GM12878 (cell line): Measurements from ENCODE around the gene TUBB3. TPM values are rescaled to one million over a fixed set of nuclear protein-coding genes. Genes with fewer than 3 reads are reported as not detected.

Experiments
- ATAC-seq: fragments of 200-7000 bp; cut with Tn5 transposase; 3 replicates; pipeline ENCODE4 v1.9.1; 2020; ENCODE audit warnings: mild to moderate bottlenecking, moderate library complexity
- BruUV-seq: library from RNA; stranded (reverse); fragments of 400-500 nt; replicated peaks from 2 replicates; lab custom pipeline; 2021; lab: Mats Ljungman, UMichigan
- CTCF ChIA-PET: fragments of 300-600 bp; sonication (Branson Sonifier 250); formaldehyde crosslinking; extraction: SDS; loops from one replicate; lab custom pipeline; 2021; ENCODE audit warnings: inconsistent platforms; lab: Yijun Ruan, JAX
- POLR2A ChIA-PET: fragments of 350-600 bp; formaldehyde crosslinking; extraction: SDS; loops from one replicate; lab custom pipeline; 2021; ENCODE audit warnings: inconsistent platforms; lab: Charles Lee
- RAD21 ChIA-PET: fragments of 300-600 bp; sonication (Branson Sonifier 250); formaldehyde crosslinking; loops from one replicate; lab custom pipeline; 2023; ENCODE audit warnings: antibody characterized with exemption; ENCODE audit not compliant: unreplicated experiment; lab: Charles Lee
- SMC1A ChIA-PET: fragments of 300-600 bp; sonication (Branson Sonifier 250); formaldehyde crosslinking; loops from one replicate; lab custom pipeline; 2023; ENCODE audit not compliant: unreplicated experiment, uncharacterized antibody; lab: Charles Lee
- DNase-seq: peaks from one replicate; pipeline ENCODE4 v3.0.0-alpha.2; 2011; ENCODE audit warnings: low read depth, low spot score
- FAIRE-seq: peaks from 3 replicates; lab custom pipeline; 2011; peaks lifted over from hg19 to GRCh38; lab: Jason Lieb, UNC
- H2AFZ ChIP-seq: 2 replicates; pipeline ENCODE4 v1.6.0; 2011; ENCODE audit warnings: low read depth, low read length, control low read depth; ENCODE audit not compliant: control insufficient read depth
- H3K27ac ChIP-seq: 2 replicates; pipeline ENCODE4 v1.5.1; 2011; ENCODE audit warnings: control low read depth; ENCODE audit not compliant: control insufficient read depth, insufficient read depth
- H3K27me3 ChIP-seq, 2 experiments: replicated peaks in 1 of 2; 2 replicates each; pipeline versions ENCODE4 v1.6.0 to v1.6.1; 2011; ENCODE audit warnings: low read length in 1 of 2; ENCODE audit not compliant: control insufficient read depth in 2 of 2, insufficient read depth in 2 of 2
- H3K36me3 ChIP-seq, 2 experiments: 2 replicates each; pipeline ENCODE4 v1.5.1; 2011; ENCODE audit warnings: low read length in 1 of 2; ENCODE audit not compliant: control insufficient read depth in 2 of 2, insufficient read depth in 2 of 2
- H3K4me1 ChIP-seq: 2 replicates; pipeline ENCODE4 v1.6.1; 2011; ENCODE audit warnings: mild to moderate bottlenecking, low read length, moderate library complexity, mixed read lengths; ENCODE audit not compliant: control insufficient read depth, insufficient read depth
- H3K4me2 ChIP-seq: 2 replicates; pipeline ENCODE4 v1.6.0; 2011; ENCODE audit warnings: control low read depth; ENCODE audit not compliant: control insufficient read depth, insufficient read depth
- H3K4me3 ChIP-seq: fragments of 200-600 bp; sonication (generic); 2 replicates; pipeline ENCODE4 v1.5.1; 2016
- H3K79me2 ChIP-seq: 2 replicates; pipeline ENCODE4 v1.6.0; 2011; ENCODE audit warnings: low read length; ENCODE audit not compliant: control insufficient read depth, insufficient read depth
- H3K9ac ChIP-seq: 2 replicates; pipeline ENCODE4 v1.8.0; 2011; ENCODE audit warnings: low read length, control low read depth, mixed read lengths; ENCODE audit not compliant: control insufficient read depth, insufficient read depth
- H3K9me3 ChIP-seq: replicated peaks from 3 replicates; pipeline ENCODE4 v1.5.1; 2011; ENCODE audit warnings: mild to moderate bottlenecking, low read length; ENCODE audit not compliant: control insufficient read depth, insufficient read depth
- H4K20me1 ChIP-seq: 2 replicates; pipeline ENCODE4 v1.6.0; 2011; ENCODE audit not compliant: control insufficient read depth, insufficient read depth
- CBFB ChIP-seq: IDR thresholded peaks from 2 replicates; pipeline ENCODE4 v1.6.1; 2016; ENCODE audit warnings: antibody characterized with exemption, low read depth
- DPF2 ChIP-seq: fragments of 450-650 bp; IDR thresholded peaks from 2 replicates; pipeline ENCODE4 v1.6.1; 2017; ENCODE audit warnings: mild to moderate bottlenecking
- GATAD2B ChIP-seq: fragments of 450-650 bp; conservative IDR thresholded peaks from 2 replicates; pipeline ENCODE4 v1.6.1; 2017; ENCODE audit warnings: low read depth, mild to moderate bottlenecking, moderate library complexity
- HCFC1 ChIP-seq: fragments of 150-350 bp; IDR thresholded peaks from 2 replicates; pipeline ENCODE4 v1.6.1; 2014; ENCODE audit warnings: low read length
- HDAC2 ChIP-seq: fragments of 200-600 bp; sonication (generic); IDR thresholded peaks from 2 replicates; pipeline ENCODE4 v1.6.1; 2017
- IKZF1 ChIP-seq: fragments of 450-650 bp; conservative IDR thresholded peaks from 2 replicates; pipeline ENCODE4 v1.6.1; 2017; ENCODE audit warnings: antibody characterized with exemption, mild to moderate bottlenecking
- KDM1A ChIP-seq: fragments of 200-600 bp; sonication (generic); IDR thresholded peaks from 2 replicates; pipeline ENCODE4 v1.6.1; 2016; ENCODE audit warnings: borderline replicate concordance
- LARP7 ChIP-seq: fragments of 450-650 bp; IDR thresholded peaks from 2 replicates; pipeline ENCODE4 v1.6.1; 2017; ENCODE audit warnings: mild to moderate bottlenecking
- MTA3 ChIP-seq: IDR thresholded peaks from 2 replicates; pipeline ENCODE4 v1.6.1; 2012; ENCODE audit warnings: low read length, inconsistent platforms, borderline replicate concordance
- SRF ChIP-seq, 2 experiments: IDR thresholded peaks; 2 replicates each; pipeline ENCODE4 v1.6.1; 2011; ENCODE audit warnings: low read depth in 2 of 2, low read length in 2 of 2, mild to moderate bottlenecking in 1 of 2, moderate library complexity in 1 of 2
- TCF7 ChIP-seq: IDR thresholded peaks from 2 replicates; pipeline ENCODE4 v1.6.1; 2014; ENCODE audit warnings: antibody characterized with exemption, borderline replicate concordance
- ZNF622 ChIP-seq: fragments of 450-650 bp; IDR thresholded peaks from 2 replicates; pipeline ENCODE4 v1.6.1; 2017; ENCODE audit warnings: mild to moderate bottlenecking, inconsistent platforms
- WGBS: methylation state at CpG from one replicate; pipeline ENCODE4 v1.1.6; 2016; ENCODE audit warnings: low lambda C conversion rate; ENCODE audit not compliant: insufficient replicate concordance, insufficient coverage; ENCODE audit errors: missing lambda C conversion rate; 5-methylcytosine and 5-hydroxymethylcytosine counted together
- in situ Hi-C: fragments of 300-500 bp; cut with MboI; formaldehyde crosslinking; loops from 9 replicates; pipeline ENCODE4 v1.14.3; 2018; ENCODE audit warnings: mixed read lengths
- intact Hi-C: fragments of 100-400 bp; cut with micrococcal nuclease; formaldehyde crosslinking; loops from one replicate; pipeline ENCODE4 v1.14.2; 2022; ENCODE audit not compliant: unreplicated experiment
- polyA plus RNA-seq, 11 experiments: library from polyadenylated mRNA; depleted of rRNA in 4 of 11; unstranded in 6 of 11; stranded (reverse) in 5 of 11; fragments of >200 nt; fragmentation: Nextera tagmentation in 4 of 11; fragmentation: Illumina TruSeq in 1 of 11; extraction: Ambion mirVana in 4 of 11; extraction: Trizol in 1 of 11; gene quantifications; 1 replicate in 1 of 11; 2 replicates in 10 of 11; pipeline versions ENCODE4 v1.2.1 to v1.2.3, GENCODE V29; 2011 to 2016; ENCODE audit warnings: inconsistent platforms in 2 of 11, missing spikeins in 2 of 11, low read depth in 1 of 11
- total RNA-seq, 4 experiments: library from RNA; depleted of rRNA in 3 of 4; stranded (reverse); fragments of >200 nt in 3 of 4; fragmentation: Illumina TruSeq in 1 of 4; extraction: Trizol in 1 of 4; gene quantifications; 2 replicates each; pipeline versions ENCODE4 v1.2.1 to v1.2.3, GENCODE V29; 2013 to 2021
- TF ChIP-seq, protein P1 (sequence below): fragments of 450-650 bp; IDR thresholded peaks from 2 replicates; pipeline ENCODE4 v1.6.1; 2016; ENCODE audit warnings: mild to moderate bottlenecking
- TF ChIP-seq, protein P2 (sequence below): IDR thresholded peaks from 2 replicates; pipeline ENCODE4 v1.6.1; 2011; ENCODE audit warnings: mild to moderate bottlenecking, low read depth, low read length, moderate library complexity; ENCODE audit not compliant: insufficient replicate concordance

The TUBB3 gene
- total and polyA plus RNA-seq, 10 of the 15 experiments (the other 5 are each of a cell fraction or from before 2014, with no cell fraction given) = 0.09 to 2.5 (median 0.58) TPM; not detected in 1

DNA sequence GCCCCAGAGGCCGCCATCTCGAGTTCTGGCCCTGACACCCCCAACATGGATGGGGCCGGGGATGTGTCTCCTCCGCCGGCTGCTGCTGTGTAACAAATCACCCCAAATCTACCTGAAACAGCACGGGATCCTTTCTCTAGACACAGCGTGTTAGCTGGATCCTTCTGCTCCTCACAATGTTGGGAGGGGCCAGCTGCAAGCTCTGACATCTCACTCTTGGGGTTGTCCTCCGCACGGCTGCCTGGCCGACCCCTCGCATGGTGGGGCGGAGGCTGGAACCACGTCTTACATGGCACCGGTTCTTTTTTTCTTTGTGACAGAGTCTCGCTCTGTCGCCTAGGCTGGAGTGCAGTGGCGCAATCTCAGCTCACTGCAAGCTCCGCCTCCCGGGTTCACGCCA lies 13.8 kb downstream of the TUBB3 start:
- no peaks in the 10 kb centered on the region for H3K27me3 ChIP-seq
- SMC1A ChIA-PET = no interaction called here
- H3K9ac ChIP-seq = no peak overlapping the region
- no peaks in the 10 kb centered on the region for H3K79me2 ChIP-seq
- H3K27ac ChIP-seq = no peak overlapping the region
- ATAC-seq (no peak), FAIRE-seq (no peak), DNase-seq (no peak)
- 71% methylated on average over 19 of the region's 20 CpGs for WGBS
- H3K4me1 ChIP-seq = no peaks in the 10 kb centered on the region
- H4K20me1 ChIP-seq = no peaks in the 10 kb centered on the region
- intact Hi-C loops (no loop called here), in situ Hi-C loops (no loop called here)
- no peak overlapping the region for H3K4me3 ChIP-seq
- BruUV-seq = no TSS peak
- no peak overlapping the region for H2AFZ ChIP-seq
- POLR2A ChIA-PET = no interaction called here
- no peak overlapping the region for H3K4me2 ChIP-seq
- TF ChIP-seq LARP7 (no peak), GATAD2B (no peak), SRF (IDR thresholded peaks at IDR 0.05; ENCODE audit: low read depth in 2 of 2, low read length in 2 of 2) (no peak), DPF2 (no peak), HDAC2 (no peak), HCFC1 (no peak), IKZF1 (no peak), ZNF622 (no peak), TCF7 (no peak), KDM1A (no peak), CBFB (no peak), MTA3 (no peak)
- TF ChIP-seq, protein P1, sequence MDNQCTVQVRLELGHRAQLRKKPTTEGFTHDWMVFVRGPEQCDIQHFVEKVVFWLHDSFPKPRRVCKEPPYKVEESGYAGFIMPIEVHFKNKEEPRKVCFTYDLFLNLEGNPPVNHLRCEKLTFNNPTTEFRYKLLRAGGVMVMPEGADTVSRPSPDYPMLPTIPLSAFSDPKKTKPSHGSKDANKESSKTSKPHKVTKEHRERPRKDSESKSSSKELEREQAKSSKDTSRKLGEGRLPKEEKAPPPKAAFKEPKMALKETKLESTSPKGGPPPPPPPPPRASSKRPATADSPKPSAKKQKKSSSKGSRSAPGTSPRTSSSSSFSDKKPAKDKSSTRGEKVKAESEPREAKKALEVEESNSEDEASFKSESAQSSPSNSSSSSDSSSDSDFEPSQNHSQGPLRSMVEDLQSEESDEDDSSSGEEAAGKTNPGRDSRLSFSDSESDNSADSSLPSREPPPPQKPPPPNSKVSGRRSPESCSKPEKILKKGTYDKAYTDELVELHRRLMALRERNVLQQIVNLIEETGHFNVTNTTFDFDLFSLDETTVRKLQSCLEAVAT = no peak
- TF ChIP-seq, protein P2, sequence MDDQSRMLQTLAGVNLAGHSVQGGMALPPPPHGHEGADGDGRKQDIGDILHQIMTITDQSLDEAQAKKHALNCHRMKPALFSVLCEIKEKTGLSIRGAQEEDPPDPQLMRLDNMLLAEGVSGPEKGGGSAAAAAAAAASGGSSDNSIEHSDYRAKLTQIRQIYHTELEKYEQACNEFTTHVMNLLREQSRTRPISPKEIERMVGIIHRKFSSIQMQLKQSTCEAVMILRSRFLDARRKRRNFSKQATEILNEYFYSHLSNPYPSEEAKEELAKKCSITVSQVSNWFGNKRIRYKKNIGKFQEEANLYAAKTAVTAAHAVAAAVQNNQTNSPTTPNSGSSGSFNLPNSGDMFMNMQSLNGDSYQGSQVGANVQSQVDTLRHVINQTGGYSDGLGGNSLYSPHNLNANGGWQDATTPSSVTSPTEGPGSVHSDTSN = no peak
- no peaks in the 10 kb centered on the region for H3K36me3 ChIP-seq
- RAD21 ChIA-PET = no interaction called here
- H3K9me3 ChIP-seq = no peaks in the 10 kb centered on the region
- CTCF ChIA-PET = no interaction called here
